ENCODE data around the gene SLC39A7. TPM values are rescaled to one million over a fixed set of nuclear protein-coding genes. Genes with fewer than 3 reads are reported as not detected.

The SLC39A7 gene
- total RNA-seq, 1 donor from 2014 or later = 225 TPM

DNA sequence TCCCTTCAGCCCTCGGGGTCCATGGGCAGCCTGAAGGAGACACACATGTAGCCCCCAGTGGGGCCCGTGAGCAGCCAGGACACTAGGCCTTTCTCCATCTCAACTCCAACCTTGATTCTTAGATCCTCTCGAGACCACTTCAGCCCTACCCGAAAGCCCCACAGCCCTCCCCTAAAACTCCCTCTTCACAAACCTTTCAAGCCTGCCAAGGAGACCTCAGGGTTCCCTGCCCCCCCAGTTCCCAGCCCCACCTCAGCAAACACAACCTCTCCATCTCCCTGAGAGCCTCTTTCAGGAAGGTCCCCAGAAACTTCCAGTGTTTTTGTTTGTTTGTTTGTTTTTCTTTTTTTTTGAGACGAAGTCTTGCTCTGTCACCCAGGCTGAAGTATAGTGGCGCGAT, 19.5 kb upstream of the SLC39A7 start:
- H3K9me3 Mint-ChIP-seq (ENCODE audit: low read depth) = no peaks in the 10 kb centered on the region
- no peak for TF ChIP-seq CTCF (IDR thresholded peaks at IDR 0.05)
- no peak overlapping the region for H3K4me3 Mint-ChIP-seq (ENCODE audit: unreplicated experiment)
- H3K4me1 Mint-ChIP-seq (ENCODE audit: low read depth) = peaks cover 10% of the 10 kb centered on the region
- no peaks in the 10 kb centered on the region for H3K27me3 Mint-ChIP-seq (ENCODE audit: low read depth)
- no peak overlapping the region for H3K27ac Mint-ChIP-seq (ENCODE audit: unreplicated experiment)
- H3K36me3 Mint-ChIP-seq (ENCODE audit: low read depth) = peaks cover 4% of the 10 kb centered on the region
- DNase-seq (ENCODE audit: low spot score) = no peak

DNA sequence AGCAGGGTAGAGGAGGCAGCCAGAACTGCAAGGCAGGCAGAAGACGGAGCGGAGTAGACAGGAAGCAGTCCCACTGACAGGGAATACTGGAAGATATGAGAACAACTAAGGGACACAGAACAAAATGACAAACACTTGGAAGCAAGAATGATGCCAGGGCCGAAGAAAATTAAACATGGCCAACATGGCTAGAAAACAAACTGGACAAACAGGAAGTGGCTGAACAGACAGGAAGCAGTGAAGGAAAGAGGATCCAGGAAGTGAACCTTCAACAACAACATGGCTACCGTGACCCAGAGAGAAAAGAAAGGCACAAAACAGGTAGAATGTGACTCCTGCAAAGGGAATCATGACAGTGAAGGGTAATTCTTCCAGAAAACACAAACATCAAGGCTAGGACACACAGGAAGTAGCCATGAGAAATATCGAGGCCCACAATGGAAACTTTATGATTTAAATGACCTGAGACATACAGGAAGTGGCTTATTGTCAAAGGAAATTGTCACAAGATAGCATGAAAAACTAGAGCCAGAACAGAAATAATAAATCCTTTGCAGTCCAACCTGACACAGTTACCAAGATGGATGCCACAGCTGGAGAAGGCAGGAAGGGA, 17.5 kb upstream of the SLC39A7 start:
- no peaks in the 10 kb centered on the region for H3K27me3 Mint-ChIP-seq (ENCODE audit: low read depth)
- no peak overlapping the region for H3K27ac Mint-ChIP-seq (ENCODE audit: unreplicated experiment)
- peaks cover 4% of the 10 kb centered on the region for H3K4me1 Mint-ChIP-seq (ENCODE audit: low read depth)
- H3K36me3 Mint-ChIP-seq (ENCODE audit: low read depth) = peaks cover 8% of the 10 kb centered on the region
- H3K9me3 Mint-ChIP-seq (ENCODE audit: low read depth) = no peaks in the 10 kb centered on the region
- DNase-seq (ENCODE audit: low spot score) = no peak
- H3K4me3 Mint-ChIP-seq (ENCODE audit: unreplicated experiment) = no peak overlapping the region
- TF ChIP-seq CTCF (IDR thresholded peaks at IDR 0.05) = no peak

DNA sequence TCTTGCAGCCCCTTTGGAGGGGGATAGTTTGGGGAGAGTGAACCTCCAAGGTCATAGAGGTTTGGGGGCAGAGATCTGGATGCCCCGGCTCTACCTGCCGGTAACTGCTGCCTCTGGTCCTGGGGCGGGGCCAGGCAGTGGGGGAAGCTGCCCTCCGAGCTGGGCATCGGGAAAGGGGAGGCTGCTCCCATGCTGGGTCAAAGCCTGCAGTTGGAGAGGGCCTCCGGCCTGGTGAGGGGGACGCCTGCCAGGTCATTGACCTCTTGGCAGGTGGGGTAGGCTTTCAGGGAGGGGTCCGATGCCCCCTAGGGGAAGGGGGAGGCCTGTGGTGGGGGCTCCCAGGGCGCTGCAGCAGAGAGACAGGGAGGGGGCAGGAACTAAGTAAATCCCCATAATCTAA, 15.5 kb upstream of the SLC39A7 start:
- H3K4me1 Mint-ChIP-seq (ENCODE audit: low read depth) = no peaks in the 10 kb centered on the region
- H3K27me3 Mint-ChIP-seq (ENCODE audit: low read depth) = peaks cover 3% of the 10 kb centered on the region
- no peaks in the 10 kb centered on the region for H3K9me3 Mint-ChIP-seq (ENCODE audit: low read depth)
- DNase-seq (ENCODE audit: low spot score) = no peak
- TF ChIP-seq CTCF (IDR thresholded peaks at IDR 0.05) = no peak
- no peak overlapping the region for H3K27ac Mint-ChIP-seq (ENCODE audit: unreplicated experiment)
- H3K36me3 Mint-ChIP-seq (ENCODE audit: low read depth) = peaks cover 8% of the 10 kb centered on the region
- H3K4me3 Mint-ChIP-seq (ENCODE audit: unreplicated experiment) = no peak overlapping the region

- no peak for DNase-seq (ENCODE audit: low spot score)
- H3K4me1 Mint-ChIP-seq (ENCODE audit: low read depth) = peaks cover 1% of the 10 kb centered on the region
- H3K4me3 Mint-ChIP-seq (ENCODE audit: unreplicated experiment) = no peak overlapping the region
- no peaks in the 10 kb centered on the region for H3K9me3 Mint-ChIP-seq (ENCODE audit: low read depth)
- no peak for TF ChIP-seq CTCF (IDR thresholded peaks at IDR 0.05)
- H3K27ac Mint-ChIP-seq (ENCODE audit: unreplicated experiment) = no peak overlapping the region
- peaks cover 8% of the 10 kb centered on the region for H3K36me3 Mint-ChIP-seq (ENCODE audit: low read depth)
- H3K27me3 Mint-ChIP-seq (ENCODE audit: low read depth) = peaks cover 3% of the 10 kb centered on the region
These were observed 14.9 kb upstream of the SLC39A7 start for GRCh38 chr6:33185654-33186187.

DNA sequence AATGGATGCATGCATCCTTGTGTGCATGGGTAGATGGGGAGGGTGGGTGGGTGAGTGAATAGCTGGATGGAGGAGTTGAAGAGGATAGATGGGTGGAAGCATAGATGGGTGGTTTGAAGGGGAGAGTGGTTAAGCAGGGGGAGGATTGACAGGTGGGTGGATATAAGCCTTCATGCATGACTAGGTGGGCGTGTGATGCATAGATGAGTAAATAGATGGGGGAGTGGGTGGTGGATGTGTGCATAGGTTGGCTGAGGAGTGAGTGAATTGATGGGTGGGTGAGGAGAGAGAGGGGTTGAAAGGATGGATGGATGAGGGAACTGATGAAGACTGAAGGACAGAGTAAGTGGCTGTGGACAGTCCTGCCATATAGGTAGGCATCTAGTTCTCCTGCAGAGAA, 12.9 kb upstream of the SLC39A7 start:
- peaks cover 20% of the 10 kb centered on the region for H3K4me1 Mint-ChIP-seq (ENCODE audit: low read depth)
- H3K27ac Mint-ChIP-seq (ENCODE audit: unreplicated experiment) = no peak overlapping the region
- H3K27me3 Mint-ChIP-seq (ENCODE audit: low read depth) = peaks cover 3% of the 10 kb centered on the region
- no peaks in the 10 kb centered on the region for H3K9me3 Mint-ChIP-seq (ENCODE audit: low read depth)
- H3K4me3 Mint-ChIP-seq (ENCODE audit: unreplicated experiment) = no peak overlapping the region
- peaks cover 8% of the 10 kb centered on the region for H3K36me3 Mint-ChIP-seq (ENCODE audit: low read depth)
- TF ChIP-seq CTCF (IDR thresholded peaks at IDR 0.05) = no peak
- DNase-seq (ENCODE audit: low spot score) = no peak

All from chondrocyte (in vitro differentiated cells).